ENCODE data around the gene SYT8.

DNA sequence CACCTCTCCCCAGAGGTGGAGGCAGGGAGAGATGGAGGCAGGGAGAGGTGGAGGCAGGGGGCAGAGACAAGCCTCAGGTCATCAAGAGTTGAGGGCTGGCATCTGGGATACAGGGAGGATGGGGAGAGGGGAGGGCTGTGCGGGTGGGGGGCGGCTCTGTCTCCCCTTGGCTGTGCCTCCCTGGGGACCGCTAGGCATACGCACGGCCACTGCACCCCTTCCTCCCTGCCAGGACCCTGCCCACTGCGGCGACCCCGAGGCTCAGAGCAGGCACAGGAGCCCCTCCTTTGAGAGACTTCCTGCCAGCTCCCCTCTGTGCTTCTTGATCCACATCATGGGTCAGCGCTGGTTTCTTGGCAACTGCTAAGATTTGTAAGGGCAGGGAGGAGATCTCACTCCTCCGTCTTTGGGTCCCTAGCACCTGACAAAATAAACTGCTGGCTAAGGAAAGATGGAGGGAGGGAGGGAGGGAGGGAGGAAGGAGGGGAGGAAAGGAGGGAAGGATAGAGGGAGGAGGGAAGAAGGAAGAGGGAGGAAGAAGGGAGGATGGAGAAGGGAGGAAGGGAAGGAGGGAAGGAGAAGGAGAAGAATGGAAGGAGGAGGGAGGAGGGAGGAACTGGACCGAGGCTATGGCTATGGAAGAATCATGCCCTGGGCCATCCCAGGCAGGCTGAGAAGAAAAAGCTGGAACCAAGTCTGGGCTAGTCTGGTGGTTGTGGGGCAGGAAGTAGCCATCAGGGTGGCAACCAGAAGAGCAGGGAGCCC is 38.4 kb downstream of the SYT8 start:
- TF ChIP-seq, protein P1, sequence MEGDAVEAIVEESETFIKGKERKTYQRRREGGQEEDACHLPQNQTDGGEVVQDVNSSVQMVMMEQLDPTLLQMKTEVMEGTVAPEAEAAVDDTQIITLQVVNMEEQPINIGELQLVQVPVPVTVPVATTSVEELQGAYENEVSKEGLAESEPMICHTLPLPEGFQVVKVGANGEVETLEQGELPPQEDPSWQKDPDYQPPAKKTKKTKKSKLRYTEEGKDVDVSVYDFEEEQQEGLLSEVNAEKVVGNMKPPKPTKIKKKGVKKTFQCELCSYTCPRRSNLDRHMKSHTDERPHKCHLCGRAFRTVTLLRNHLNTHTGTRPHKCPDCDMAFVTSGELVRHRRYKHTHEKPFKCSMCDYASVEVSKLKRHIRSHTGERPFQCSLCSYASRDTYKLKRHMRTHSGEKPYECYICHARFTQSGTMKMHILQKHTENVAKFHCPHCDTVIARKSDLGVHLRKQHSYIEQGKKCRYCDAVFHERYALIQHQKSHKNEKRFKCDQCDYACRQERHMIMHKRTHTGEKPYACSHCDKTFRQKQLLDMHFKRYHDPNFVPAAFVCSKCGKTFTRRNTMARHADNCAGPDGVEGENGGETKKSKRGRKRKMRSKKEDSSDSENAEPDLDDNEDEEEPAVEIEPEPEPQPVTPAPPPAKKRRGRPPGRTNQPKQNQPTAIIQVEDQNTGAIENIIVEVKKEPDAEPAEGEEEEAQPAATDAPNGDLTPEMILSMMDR (conservative IDR thresholded peaks at IDR 0.05 in 1 of 2, IDR thresholded peaks at IDR 0.05 in 1 of 2; ENCODE audit: extremely low read depth in 1 of 2, insufficient read depth in 1 of 2, low read depth in 1 of 2, low read length in 2 of 2): no peak
- no peak for TF ChIP-seq EZH2 (IDR thresholded peaks at IDR 0.05; ENCODE audit: borderline replicate concordance, low read length)

Measured in mammary epithelial cell (primary cell).